KOPT-K1 (cell line): Measurements from ENCODE around the gene RGS14.

ENCODE experiments used
- H3K27ac ChIP-seq: fragments of 200-600 bp; sonication (generic); 2 replicates; pipeline ENCODE4 v1.5.1; 2016; ENCODE audit warnings: antibody characterized with exemption, mild to moderate bottlenecking, low read depth, low read length; ENCODE audit not compliant: poor library complexity, severe bottlenecking
- H3K36me3 ChIP-seq: fragments of 200-600 bp; sonication (generic); 2 replicates; pipeline ENCODE4 v1.5.1; 2017; ENCODE audit warnings: antibody characterized with exemption, mild to moderate bottlenecking, low read length, moderate library complexity; ENCODE audit not compliant: insufficient read depth
- H3K9me3 ChIP-seq: fragments of 200-600 bp; sonication (generic); 2 replicates; pipeline ENCODE4 v1.5.1; 2017; ENCODE audit warnings: antibody characterized with exemption, low read length, mild to moderate bottlenecking; ENCODE audit not compliant: insufficient read depth, poor library complexity, severe bottlenecking

The RGS14 gene

DNA sequence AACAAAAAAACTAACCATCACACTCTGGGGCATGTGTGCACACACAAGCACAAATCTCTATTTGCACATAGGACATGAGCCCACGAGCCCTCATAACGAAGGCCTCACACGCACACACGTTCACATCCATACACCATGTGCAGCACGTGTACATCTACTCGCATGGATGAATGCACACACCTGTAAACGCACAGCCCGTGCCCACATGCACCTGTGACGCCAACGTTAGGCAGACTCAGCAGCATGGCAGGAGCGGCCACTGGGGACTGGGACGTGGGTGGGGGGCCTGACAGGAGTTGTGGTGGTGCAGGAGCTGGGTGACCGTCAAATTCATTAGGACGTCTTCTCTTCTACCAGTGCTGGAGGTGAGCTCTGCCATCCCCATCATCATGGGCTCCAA is 29.7 kb downstream of the RGS14 start:
- H3K27ac ChIP-seq: no peak overlapping the region

DNA sequence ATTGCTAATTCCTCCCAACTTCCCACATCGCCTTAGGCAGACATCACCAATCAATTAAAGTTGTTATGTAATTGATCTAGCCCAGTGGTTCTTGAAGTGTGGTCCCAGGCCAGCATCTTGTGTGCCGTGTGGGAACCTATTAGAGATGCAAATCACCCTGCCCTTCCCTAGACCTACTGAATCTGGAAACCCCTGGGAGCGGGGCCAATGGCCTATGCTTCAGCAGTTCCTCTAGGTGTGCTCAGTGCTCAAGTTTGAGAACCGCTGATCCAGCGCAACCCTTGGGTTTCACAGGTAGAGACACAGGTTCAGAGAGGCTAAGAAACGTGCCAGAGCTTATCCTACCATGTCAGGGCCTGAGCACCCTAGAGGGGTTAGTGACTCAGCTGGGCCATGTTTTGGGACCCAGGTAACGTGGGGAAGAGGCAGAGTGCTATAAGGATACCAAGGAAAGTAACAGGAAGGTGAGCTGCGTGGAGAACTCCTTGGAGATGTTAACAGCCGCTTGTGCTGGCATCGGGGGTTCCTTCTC is 30.9 kb downstream of the RGS14 start:
- no peak overlapping the region for H3K27ac ChIP-seq
- no peaks in the 10 kb centered on the region for H3K9me3 ChIP-seq

More for the DNA sequence above, 29.7 kb downstream of the RGS14 start:
- no peaks in the 10 kb centered on the region for H3K36me3 ChIP-seq
- no peaks in the 10 kb centered on the region for H3K9me3 ChIP-seq

DNA sequence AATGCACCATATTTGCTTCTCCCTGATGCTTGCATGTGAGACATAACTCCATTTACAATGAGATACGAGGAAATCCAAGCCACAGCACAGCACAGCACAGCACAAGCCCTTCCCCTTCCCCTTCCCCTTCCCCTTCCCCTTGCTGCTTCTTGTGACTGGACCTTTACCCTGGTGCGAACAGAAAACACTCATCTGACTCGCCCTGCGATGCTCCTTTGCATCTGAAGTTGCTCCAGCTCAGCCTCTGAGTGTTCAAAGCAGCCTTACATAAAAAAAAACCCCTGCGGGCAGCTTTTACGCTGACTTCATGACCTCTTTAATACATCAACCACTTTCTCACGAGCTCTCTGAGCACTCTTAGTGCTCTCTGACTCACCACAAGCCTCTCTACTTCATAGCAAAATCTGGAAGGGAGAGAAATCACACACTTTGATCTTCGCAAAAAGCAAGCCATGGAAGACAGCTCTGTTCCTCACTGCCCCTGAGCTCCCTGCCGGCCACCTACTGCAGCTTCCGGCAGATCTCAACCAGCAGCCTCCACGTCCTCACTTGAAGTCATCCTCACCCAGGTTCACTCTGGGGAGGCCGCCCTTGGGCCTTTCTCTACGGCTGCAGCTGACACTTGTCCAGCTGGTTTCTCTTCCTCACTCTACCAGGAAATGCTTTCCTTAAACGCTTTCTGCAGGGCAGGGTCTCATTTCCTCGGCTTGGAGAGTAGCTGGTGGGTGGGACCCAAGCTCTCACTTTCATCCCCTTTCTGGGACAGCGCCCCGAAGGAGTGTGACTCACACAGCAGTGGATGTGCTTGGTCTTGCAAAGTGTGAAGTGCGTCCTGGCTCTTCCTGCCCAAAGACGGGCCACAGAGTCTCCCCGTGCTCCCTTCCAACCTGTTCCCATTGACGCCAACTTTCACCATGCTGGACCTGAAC is 31.8 kb downstream of the RGS14 start:
- Histone ChIP-seq H3K9me3 (no peaks in the 10 kb centered on the region), H3K27ac (no peak overlapping the region), H3K36me3 (no peaks in the 10 kb centered on the region)

More for the DNA sequence above, 30.9 kb downstream of the RGS14 start:
- no peaks in the 10 kb centered on the region for H3K36me3 ChIP-seq

DNA sequence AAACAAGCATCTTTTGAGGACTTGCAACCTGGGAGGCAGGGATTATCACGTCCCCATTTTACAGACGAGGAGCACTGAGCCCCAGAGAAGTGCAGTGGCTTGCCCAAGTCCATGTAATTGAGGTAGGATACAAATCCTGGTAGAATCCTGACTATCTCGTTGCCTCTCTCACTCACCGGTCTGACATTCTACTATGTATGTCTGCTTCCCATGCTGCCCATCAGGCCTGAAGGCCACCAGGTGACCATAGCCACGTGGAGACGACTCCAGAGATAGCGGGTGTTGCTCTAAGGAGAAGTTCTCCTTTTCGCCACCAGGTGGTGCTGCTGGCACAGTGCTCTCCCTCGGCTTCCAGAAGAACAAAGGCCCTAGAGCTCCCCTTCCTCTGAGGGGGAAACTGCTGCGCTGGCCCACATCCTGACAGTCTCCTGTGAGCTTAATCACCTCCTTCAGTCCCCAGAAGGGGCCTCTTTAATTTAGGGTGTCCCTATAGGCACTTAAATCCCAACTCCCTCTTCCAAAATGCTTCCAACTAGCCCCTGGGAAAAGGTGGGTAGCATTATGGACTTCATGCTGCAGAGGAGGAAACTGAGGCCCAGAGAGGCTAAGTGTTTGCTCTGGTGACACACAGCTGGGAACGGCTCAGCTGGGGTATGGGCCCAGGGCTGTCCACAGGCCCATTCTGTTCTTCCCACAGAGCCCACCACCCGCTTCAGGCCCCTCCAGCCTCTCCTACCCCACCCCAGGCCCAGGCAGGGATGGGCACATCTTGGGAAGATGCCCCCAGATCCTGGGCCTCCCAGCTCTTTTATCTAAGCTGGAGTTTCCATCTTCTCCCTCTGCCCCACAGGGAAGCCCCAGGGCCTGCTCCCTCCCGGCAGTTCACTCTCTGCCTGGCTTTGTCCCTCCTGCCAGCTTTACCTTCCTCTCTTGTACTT is 32.9 kb downstream of the RGS14 start:
- no peak overlapping the region for H3K27ac ChIP-seq
- no peaks in the 10 kb centered on the region for H3K9me3 ChIP-seq
- H3K36me3 ChIP-seq: no peaks in the 10 kb centered on the region

DNA sequence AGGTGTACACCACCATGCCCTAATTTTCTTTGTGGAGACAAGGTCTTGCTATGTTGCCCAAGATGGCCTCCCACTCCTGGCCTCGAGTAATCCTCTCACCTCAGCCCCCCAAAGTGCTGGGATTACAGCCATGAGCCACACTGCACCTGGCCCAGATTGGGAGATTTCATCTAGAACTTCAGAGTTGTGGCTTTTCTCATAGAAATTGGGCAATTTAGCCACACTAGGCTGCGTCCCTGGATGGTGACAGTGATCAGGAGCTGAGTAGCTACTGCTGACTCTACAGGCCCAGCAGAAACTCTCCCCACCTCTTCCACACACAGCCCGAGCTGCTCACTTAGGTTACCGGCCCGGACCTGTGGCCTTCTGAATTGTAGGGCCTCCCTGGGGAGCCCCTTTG is 35.0 kb downstream of the RGS14 start:
- H3K9me3 ChIP-seq: no peaks in the 10 kb centered on the region
- H3K36me3 ChIP-seq: no peaks in the 10 kb centered on the region

DNA sequence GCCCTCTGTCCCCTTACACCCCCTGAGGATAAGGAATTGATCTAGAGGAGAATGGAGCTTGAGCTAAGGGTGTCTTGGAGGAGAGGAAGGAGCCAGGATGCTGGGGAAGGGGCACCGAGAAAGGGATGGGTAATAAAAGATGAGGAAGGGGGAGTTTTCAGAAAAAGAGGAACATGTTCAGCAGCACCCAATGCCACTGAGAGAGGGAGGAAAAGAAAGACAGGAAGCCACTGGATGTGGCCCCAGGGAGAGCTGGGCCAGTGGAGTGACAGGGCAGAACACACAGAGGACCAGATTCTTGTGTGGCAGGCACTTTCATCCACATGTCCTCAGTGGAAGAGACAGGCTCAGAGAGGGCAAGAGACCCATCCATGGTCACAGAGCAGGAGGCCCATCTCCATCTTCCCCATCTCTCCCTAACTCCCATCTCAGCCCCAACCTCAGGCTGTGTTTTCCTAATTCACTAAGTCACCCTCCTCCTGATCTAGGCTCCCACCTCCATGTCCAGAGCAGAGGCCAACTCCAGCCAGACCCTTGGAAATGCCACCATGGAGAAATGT is 35.6 kb downstream of the RGS14 start:
- no peak overlapping the region for H3K27ac ChIP-seq
- no peaks in the 10 kb centered on the region for H3K9me3 ChIP-seq
- no peaks in the 10 kb centered on the region for H3K36me3 ChIP-seq

More for the DNA sequence above, 35.0 kb downstream of the RGS14 start:
- H3K27ac ChIP-seq: no peak overlapping the region

DNA sequence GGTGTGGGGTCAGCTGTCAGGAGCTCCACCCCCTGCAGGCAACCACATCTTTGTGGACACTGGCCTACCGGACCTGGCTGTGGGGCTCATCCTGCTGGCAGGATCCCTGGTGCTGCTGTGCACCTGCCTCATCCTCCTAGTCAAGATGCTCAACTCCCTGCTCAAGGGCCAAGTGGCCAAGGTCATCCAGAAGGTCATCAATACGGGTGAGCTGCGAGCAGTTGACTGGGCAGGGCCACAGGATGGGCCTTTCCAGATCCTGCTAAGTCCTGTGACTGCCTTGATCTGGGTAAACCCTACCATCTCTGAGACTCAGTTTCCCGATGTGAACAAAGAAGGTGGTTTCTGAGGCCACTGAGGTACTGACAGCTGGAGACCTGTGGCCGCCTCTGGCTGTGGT is 36.3 kb downstream of the RGS14 start:
- Histone ChIP-seq H3K36me3 (no peaks in the 10 kb centered on the region), H3K9me3 (no peaks in the 10 kb centered on the region), H3K27ac (no peak overlapping the region)

DNA sequence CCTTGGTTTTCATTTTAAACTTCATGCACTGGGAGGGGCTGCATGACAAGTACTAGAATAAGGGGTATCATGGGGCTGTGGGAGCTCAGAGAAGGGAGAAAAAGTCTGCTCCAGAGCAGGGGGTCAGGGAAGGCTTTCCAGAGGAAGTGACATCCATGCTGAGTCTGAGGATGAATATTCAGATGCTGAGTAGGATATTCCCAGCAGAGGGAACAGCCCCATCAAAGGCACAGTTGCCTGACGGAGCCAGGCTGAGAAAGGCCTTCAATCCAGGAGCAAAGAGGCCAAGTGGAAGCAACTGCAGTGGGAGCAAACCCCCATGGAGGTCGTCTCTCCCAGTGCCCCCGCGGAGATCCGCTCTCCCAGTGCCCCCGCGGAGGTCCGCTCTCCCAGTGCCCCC is 38.4 kb downstream of the RGS14 start:
- H3K9me3 ChIP-seq: no peaks in the 10 kb centered on the region
- H3K36me3 ChIP-seq: no peaks in the 10 kb centered on the region
- no peak overlapping the region for H3K27ac ChIP-seq

DNA sequence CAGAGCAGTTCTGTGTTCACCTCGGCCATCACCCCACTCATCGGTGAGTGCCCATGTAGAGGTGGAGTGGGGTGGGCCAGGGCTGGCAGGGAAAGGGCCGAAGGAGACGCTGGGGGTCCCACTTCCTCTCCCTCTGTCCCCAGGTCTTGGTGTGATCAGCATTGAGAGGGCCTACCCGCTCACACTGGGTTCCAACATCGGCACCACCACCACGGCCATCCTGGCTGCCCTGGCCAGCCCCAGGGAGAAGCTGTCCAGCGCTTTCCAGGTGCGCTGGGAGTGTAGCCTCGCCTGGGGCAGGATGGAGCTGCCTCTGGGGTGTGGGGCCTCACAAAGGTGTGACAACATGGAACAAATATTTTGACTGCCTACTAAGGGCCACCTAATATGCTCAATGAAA is 39.1 kb downstream of the RGS14 start:
- H3K36me3 ChIP-seq: no peaks in the 10 kb centered on the region
- no peaks in the 10 kb centered on the region for H3K9me3 ChIP-seq
- no peak overlapping the region for H3K27ac ChIP-seq

DNA sequence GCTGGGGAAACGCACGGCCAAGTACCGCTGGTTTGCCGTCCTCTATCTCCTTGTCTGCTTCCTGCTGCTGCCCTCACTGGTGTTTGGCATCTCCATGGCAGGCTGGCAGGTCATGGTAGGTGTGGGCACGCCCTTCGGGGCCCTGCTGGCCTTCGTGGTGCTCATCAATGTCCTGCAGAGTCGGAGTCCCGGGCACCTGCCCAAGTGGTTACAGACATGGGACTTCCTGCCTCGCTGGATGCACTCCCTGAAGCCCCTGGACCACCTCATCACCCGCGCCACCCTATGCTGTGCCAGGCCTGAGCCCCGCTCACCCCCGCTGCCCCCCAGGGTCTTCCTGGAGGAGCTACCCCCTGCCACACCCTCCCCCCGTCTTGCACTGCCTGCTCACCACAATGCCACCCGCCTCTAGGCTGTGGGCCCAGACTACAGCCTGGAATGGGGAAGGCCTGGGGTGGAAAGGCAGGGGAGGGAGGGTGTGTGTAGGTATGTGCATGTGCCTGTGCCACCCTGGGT is 40.2 kb downstream of the RGS14 start:
- Histone ChIP-seq H3K36me3 (no peaks in the 10 kb centered on the region), H3K9me3 (no peaks in the 10 kb centered on the region)

DNA sequence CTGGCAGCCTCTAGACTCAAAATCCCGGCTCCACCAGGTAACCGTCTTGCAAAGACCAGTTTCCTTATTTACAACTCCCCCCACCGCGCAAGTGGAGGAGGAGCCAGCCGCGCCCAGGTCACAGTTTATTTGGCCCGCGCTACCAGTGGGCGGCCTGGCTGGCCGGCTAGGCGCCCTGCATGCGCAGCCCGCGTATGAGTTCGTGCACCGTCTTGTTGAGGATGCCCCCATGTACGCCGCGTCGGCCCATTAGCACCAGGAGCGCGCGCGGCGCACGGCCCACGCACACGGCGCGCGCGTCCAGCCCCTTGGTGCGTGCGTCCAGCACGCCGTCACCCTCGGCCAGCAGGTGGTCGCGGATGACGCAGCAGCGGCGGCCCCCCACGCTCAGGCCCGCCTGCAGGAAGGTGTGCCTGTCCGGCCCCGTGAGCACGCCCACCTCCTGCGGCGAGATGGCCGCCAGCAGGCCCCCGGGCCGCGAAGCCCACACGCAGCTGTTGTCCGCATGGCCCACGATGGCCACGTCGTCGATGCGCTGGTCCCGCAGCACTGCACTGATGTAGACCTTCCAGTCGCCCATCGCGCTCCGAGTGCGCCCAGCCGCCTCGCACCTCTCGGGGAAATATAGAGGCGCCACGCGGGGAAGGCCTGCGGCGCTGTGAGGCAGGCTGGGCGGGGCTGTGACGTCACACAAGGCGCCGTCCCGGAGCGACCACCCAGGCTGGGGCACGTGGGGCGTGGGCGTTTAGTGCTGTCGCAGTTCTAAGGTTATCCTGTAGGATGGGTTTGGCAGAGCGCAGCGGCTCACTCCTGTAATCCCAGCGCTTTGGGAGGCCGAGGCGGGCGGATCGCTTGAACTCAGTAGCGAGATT is 42.5 kb downstream of the RGS14 start, which contains the start of gene PFN3:
PFN3 (minus strand) TSS at position 665 of the 872 bp plus-strand sequence; CDS start at position 580, 85 bp downstream.
- Histone ChIP-seq H3K9me3 (no peaks in the 10 kb centered on the region), H3K27ac (no peak within 1 kb of the TSS), H3K36me3 (no peaks in the 10 kb centered on the region)

More for the DNA sequence above, 40.2 kb downstream of the RGS14 start:
- H3K27ac ChIP-seq: no peak overlapping the region

DNA sequence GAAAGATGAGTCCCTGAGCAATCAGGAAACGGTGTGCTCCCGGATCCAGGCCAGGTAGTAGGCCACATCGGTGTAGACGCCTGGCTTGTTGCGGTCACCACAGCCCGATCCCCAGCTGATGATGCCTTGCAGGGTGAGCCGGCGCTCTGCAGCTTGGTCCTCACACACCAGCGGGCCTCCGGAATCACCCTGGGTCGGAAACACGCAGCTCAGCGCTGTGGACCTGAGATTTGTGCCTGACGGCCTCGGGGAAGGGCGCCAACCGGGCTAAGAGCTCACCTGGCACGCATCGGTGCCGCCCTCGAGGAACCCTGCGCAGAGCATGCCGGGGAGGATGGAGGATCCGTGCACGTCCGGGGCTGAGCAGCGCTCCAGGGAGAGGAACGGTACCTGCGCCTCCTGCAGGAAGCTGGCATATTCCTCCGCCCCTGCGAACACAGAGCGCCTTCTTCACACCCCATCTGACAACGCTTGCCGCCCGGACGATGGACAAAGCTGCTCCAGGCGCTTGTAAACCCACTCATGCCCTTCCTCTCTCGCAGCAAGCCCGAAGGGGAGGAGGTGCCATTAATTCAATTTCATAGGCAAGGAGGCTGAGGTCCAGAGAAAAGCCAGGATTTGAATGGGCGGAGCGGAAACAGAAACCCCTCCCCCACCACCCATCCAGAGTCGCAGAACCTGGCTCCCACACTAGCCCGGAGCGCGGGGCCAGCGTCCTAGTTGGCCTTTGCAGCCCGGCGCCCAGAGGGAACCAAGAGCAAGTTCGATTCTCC is 44.7 kb downstream of the RGS14 start:
- no peaks in the 10 kb centered on the region for H3K36me3 ChIP-seq
- no peaks in the 10 kb centered on the region for H3K9me3 ChIP-seq
- no peak overlapping the region for H3K27ac ChIP-seq

DNA sequence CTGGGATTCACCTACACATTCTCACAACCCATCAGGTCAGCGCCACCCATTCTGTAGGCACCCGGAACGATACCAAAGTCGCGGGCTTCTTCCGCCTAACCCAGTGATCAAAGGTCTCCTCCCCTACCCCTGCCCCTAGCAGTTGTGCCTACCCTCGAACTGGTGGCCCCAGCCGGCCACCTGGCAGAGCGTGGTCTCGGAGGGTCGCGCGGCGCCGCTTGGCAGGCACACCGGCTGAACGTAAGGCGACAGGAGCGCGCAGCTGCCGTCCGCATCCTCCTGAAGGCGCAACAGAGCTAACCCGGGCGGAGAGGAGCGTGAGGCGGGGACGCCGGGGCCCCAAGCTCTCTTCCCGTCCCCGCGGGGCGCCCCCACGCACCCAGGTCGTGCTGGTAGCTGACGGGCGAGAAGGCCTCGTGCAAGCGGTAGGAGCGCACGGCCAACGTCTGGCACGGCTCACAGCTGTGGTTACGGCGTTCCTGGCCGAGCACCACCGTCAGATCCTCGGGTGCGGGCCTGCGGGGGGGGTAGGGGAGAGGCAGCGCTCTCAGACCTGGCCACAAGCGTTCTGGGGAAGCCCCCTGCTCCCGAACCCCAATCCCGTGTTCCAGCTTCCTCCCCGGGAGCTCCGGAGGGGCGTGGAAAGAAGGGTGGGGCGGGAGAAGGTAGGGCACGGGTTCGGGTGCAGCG is 45.5 kb downstream of the RGS14 start:
- Histone ChIP-seq H3K9me3 (no peaks in the 10 kb centered on the region), H3K36me3 (no peaks in the 10 kb centered on the region), H3K27ac (no peak overlapping the region)
